Muscle of leg (tissue), 11 donors: ENCODE data around the gene DIP2C. TPM values are rescaled to one million over a fixed set of nuclear protein-coding genes. Genes with fewer than 3 reads are reported as not detected.
A peak's percentile ranks its signal among the peaks of the same experiment; 100 is the strongest.

Source experiments
- DNase-seq: peaks from one replicate; pipeline ENCODE4 v3.0.0; 2013
- H3K27ac ChIP-seq: one replicate; pipeline ENCODE4 v1.5.1; 2013; ENCODE audit warnings: mild to moderate bottlenecking, low read length, control low read depth
- H3K27me3 ChIP-seq: one replicate; pipeline ENCODE4 v1.6.1; 2013; ENCODE audit warnings: low read length; ENCODE audit not compliant: control insufficient read depth, insufficient read depth
- H3K36me3 ChIP-seq: one replicate; pipeline ENCODE4 v1.6.1; 2013; ENCODE audit warnings: low read length; ENCODE audit not compliant: control insufficient read depth, insufficient read depth
- H3K4me1 ChIP-seq: one replicate; pipeline ENCODE4 v1.6.1; 2013; ENCODE audit warnings: low read length; ENCODE audit not compliant: control insufficient read depth, insufficient read depth
- H3K4me3 ChIP-seq: one replicate; pipeline ENCODE4 v1.5.1; 2013; ENCODE audit warnings: low read length, control low read depth
- H3K9me3 ChIP-seq: replicated peaks from 2 replicates; pipeline ENCODE4 v1.6.1; 2013; ENCODE audit warnings: low read depth, low read length; ENCODE audit not compliant: control insufficient read depth
- WGBS: methylation state at CpG from one replicate; pipeline ENCODE4 v1.1.5; 2013; ENCODE audit warnings: missing lambda C conversion rate; ENCODE audit not compliant: insufficient coverage; 5-methylcytosine and 5-hydroxymethylcytosine counted together
- polyA plus RNA-seq, 8 donors: library from polyadenylated mRNA; unstranded; fragments of 120-200 nt; gene quantifications; one replicate each; pipeline versions ENCODE4 v1.2.1 to v1.2.3, GENCODE V29; 2013; ENCODE audit warnings: inconsistent platforms in 1 of 8, low replicate concordance in 1 of 8; ENCODE audit not compliant: insufficient read length in 8 of 8, insufficient read depth in 1 of 8
- total RNA-seq: library from RNA; stranded (reverse); fragments of 120-200 nt; gene quantifications from one replicate; pipeline ENCODE4 v1.2.4, GENCODE V29; 2013

DIP2C gene
- total and polyA plus RNA-seq, 9 donors, result 15.1 to 30.8 (median 24.8) TPM

GRCh38 chr10:511101-511848 lies 178.2 kb downstream of the DIP2C start:
- Histone ChIP-seq H3K4me1 (peaks cover 41% of the 10 kb centered on the region), H3K27me3 (no peaks in the 10 kb centered on the region), H3K9me3 (no peaks in the 10 kb centered on the region), H3K36me3 (peaks cover 6% of the 10 kb centered on the region), H3K4me3 (no peak overlapping the region), H3K27ac (peak overlapping the region; percentile 84)
- WGBS, result 24% methylated on average over 16 of the region's 21 CpGs
- peak; percentile 96 for DNase-seq

GRCh38 chr10:510415-510881 lies 179.0 kb downstream of the DIP2C start:
- Histone ChIP-seq H3K36me3 (peaks cover 6% of the 10 kb centered on the region), H3K27me3 (no peaks in the 10 kb centered on the region), H3K4me3 (no peak overlapping the region), H3K4me1 (peaks cover 41% of the 10 kb centered on the region), H3K9me3 (no peaks in the 10 kb centered on the region), H3K27ac (peak overlapping the region; percentile 84)
- peak; percentile 81 for DNase-seq
- WGBS, result 50% methylated on average over 17 of the region's 17 CpGs

- no peak for DNase-seq
- H3K27me3 ChIP-seq, result no peaks in the 10 kb centered on the region
- peaks cover 6% of the 10 kb centered on the region for H3K36me3 ChIP-seq
- H3K27ac ChIP-seq, result peak overlapping the region; percentile 84
- no peaks in the 10 kb centered on the region for H3K9me3 ChIP-seq
- 88% methylated on average over 22 of the region's 30 CpGs for WGBS
- peaks cover 37% of the 10 kb centered on the region for H3K4me1 ChIP-seq
- no peak overlapping the region for H3K4me3 ChIP-seq
These were observed 179.9 kb downstream of the DIP2C start for GRCh38 chr10:509361-510102.

- Histone ChIP-seq H3K4me3 (no peak overlapping the region), H3K27me3 (no peaks in the 10 kb centered on the region), H3K4me1 (peaks cover 33% of the 10 kb centered on the region), H3K36me3 (peaks cover 6% of the 10 kb centered on the region), H3K27ac (no peak overlapping the region), H3K9me3 (no peaks in the 10 kb centered on the region)
- no peak for DNase-seq
- 91% methylated on average over 10 of the region's 13 CpGs for WGBS
These were observed 180.7 kb downstream of the DIP2C start for GRCh38 chr10:508726-509125.

GRCh38 chr10:507908-508444 lies 181.5 kb downstream of the DIP2C start:
- no peak overlapping the region for H3K4me3 ChIP-seq
- H3K27me3 ChIP-seq, result no peaks in the 10 kb centered on the region
- peaks cover 6% of the 10 kb centered on the region for H3K36me3 ChIP-seq
- 83% methylated on average over 12 of the region's 12 CpGs for WGBS
- H3K9me3 ChIP-seq, result no peaks in the 10 kb centered on the region
- no peak for DNase-seq
- H3K4me1 ChIP-seq, result peaks cover 33% of the 10 kb centered on the region
- no peak overlapping the region for H3K27ac ChIP-seq

- 92% methylated on average over 16 of the region's 16 CpGs for WGBS
These were observed 182.1 kb downstream of the DIP2C start for GRCh38 chr10:507355-507699.

GRCh38 chr10:506451-507354 lies 182.8 kb downstream of the DIP2C start:
- H3K27ac ChIP-seq, result no peak overlapping the region
- WGBS, result 92% methylated on average over 26 of the region's 32 CpGs
- H3K27me3 ChIP-seq, result no peaks in the 10 kb centered on the region
- DNase-seq, result no peak
- H3K4me1 ChIP-seq, result peaks cover 31% of the 10 kb centered on the region
- peaks cover 6% of the 10 kb centered on the region for H3K36me3 ChIP-seq
- H3K4me3 ChIP-seq, result no peak overlapping the region
- H3K9me3 ChIP-seq, result no peaks in the 10 kb centered on the region

More at GRCh38 chr10:507355-507699, 182.1 kb downstream of the DIP2C start:
- H3K27me3 ChIP-seq, result no peaks in the 10 kb centered on the region
- H3K4me1 ChIP-seq, result peaks cover 33% of the 10 kb centered on the region
- H3K9me3 ChIP-seq, result no peaks in the 10 kb centered on the region
- no peak overlapping the region for H3K4me3 ChIP-seq
- no peak for DNase-seq
- no peak overlapping the region for H3K27ac ChIP-seq
- peaks cover 6% of the 10 kb centered on the region for H3K36me3 ChIP-seq

- DNase-seq, result no peak
- Histone ChIP-seq H3K4me3 (no peak overlapping the region), H3K36me3 (peaks cover 6% of the 10 kb centered on the region), H3K27ac (no peak overlapping the region), H3K9me3 (no peaks in the 10 kb centered on the region), H3K4me1 (peaks cover 21% of the 10 kb centered on the region), H3K27me3 (no peaks in the 10 kb centered on the region)
- WGBS, result 64% methylated on average over 3 of the region's 3 CpGs
These were observed 184.0 kb downstream of the DIP2C start for GRCh38 chr10:505419-505818.

GRCh38 chr10:504806-505205 lies 184.7 kb downstream of the DIP2C start:
- no peak overlapping the region for H3K27ac ChIP-seq
- peaks cover 19% of the 10 kb centered on the region for H3K4me1 ChIP-seq
- no peaks in the 10 kb centered on the region for H3K27me3 ChIP-seq
- H3K36me3 ChIP-seq, result peaks cover 6% of the 10 kb centered on the region
- DNase-seq, result no peak
- WGBS, result 95% methylated on average over 14 of the region's 14 CpGs
- H3K4me3 ChIP-seq, result no peak overlapping the region
- no peaks in the 10 kb centered on the region for H3K9me3 ChIP-seq
